Measurements from ENCODE around the gene CIDEA.

- TF ChIP-seq EP400 (IDR thresholded peaks at IDR 0.05): no peak
- TF ChIP-seq SMARCA5 (IDR thresholded peaks at IDR 0.05): no peak
- no peak for TF ChIP-seq MAX (CRISPR knock-in tag; IDR thresholded peaks at IDR 0.05)
- TF ChIP-seq NKRF (IDR thresholded peaks at IDR 0.05; ENCODE audit: borderline replicate concordance): no peak
- TF ChIP-seq DACH1 (IDR thresholded peaks at IDR 0.05; ENCODE audit: partially characterized antibody): no peak
Observed at GRCh38 chr18:12293831-12294230, 39.7 kb downstream of the CIDEA start.

Measured in K562 (cell line).